Putamen (tissue), 1 donor: Measurements from ENCODE around the gene ZNF280D.
"Not testable (repeated sequence)": the region's sequence is repeated elsewhere in the genome, so short reads cannot be mapped to it uniquely, and the experiment has no call there.

Experiments used
- DNase-seq: peaks from one replicate; pipeline ENCODE4 v3.0.0-alpha.2; 2016; ENCODE audit warnings: low spot score

ZNF280D gene

GRCh38 chr15:56709502-56709901 is 23.8 kb downstream of the ZNF280D start:
- DNase-seq: not testable (repeated sequence)

- no peak for DNase-seq
These were observed 33.6 kb downstream of the ZNF280D start for GRCh38 chr15:56699743-56700142.

DNA sequence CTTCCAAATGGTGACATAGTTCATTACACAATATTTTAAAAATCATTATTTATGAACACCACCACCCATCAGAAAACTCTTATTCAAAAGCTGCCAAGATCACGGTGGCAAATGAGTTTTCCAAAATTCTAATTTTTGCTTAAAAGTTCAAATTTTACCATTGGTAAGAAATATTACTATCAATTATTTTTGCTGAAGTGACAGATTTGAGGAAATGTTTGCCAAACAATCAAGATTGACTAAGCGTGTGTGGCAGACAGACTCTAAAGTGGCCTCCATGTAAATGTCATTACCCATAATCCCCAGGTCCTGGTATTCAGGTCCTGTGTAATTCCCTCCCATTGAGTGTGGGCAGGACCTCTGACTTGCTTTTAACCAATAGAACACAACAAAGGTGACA is 35.0 kb downstream of the ZNF280D start:
- no peak for DNase-seq

DNA sequence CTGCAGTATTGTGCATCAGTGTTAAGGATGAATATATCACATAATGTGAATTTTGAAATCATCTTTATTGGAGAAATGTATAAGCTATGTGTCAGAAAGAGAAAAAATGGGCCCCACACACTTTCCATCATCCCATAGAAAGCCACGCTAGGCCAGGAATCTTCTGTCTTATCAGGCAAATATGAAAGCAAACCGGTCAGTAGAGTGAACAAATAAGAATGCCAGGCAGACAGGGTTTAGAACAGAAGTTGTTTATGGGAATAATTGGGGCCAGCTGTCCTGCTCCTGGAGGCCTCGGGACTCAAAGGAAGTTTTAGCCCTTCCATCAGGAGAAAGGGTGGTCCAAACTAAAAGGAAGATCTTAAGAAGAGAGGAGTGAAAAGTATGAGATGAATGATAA is 39.5 kb downstream of the ZNF280D start:
- no peak for DNase-seq

DNA sequence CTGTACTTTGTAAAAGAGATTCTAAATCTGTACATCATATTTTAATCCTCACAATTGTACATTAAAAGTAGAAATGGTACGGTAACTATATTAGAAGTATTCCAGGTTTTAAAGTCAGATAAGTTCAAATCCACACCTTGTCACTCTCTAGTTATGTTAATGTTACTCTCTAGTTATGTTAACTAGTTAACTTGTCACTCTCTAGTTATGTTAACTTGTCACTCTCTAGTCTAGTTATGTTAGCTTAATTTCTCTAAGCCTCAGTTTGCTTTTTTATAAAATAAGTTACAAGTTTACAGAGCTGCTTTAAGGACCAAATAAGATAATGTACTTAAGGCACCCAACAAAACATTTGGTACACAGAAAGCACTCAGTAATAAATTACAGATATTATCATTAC is 42.6 kb downstream of the ZNF280D start:
- DNase-seq: no peak

DNA sequence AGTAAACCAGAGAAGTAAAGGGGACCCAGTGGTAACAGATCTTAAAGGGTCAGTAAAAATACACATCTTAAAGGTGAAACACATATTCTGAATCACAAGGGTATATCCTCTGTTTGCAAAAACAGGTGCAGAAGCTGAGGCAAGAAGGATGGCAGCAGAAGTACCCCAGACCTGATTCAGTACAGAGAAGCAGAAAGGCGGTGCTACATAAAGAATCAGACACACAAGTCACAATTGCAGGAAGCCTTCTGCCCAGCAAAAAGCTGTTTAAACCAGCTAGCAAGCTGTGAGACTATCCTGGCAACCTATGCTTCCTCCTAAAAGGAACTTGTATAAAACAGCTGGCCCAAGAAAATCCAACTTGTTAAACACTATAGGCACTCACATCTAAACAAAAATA is 49.4 kb downstream of the ZNF280D start:
- DNase-seq: no peak

DNA sequence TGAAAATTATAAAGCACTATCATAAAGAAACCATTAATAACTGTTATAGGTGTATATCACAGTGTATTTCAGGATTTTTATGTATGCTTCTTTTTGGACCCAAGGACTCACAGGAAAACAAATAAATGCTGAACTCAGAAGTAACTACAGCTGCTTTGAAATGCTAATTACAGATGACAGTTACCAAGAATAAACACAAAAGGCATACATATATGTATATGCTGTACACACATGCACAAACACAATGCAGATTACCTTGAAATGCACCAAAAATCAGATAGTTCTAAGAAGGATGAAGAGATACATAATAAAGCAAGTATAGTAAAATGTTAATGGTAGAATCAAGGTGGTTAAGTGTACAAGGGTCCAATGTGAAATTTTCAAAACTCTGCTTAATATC is 52.2 kb downstream of the ZNF280D start:
- no peak for DNase-seq

DNA sequence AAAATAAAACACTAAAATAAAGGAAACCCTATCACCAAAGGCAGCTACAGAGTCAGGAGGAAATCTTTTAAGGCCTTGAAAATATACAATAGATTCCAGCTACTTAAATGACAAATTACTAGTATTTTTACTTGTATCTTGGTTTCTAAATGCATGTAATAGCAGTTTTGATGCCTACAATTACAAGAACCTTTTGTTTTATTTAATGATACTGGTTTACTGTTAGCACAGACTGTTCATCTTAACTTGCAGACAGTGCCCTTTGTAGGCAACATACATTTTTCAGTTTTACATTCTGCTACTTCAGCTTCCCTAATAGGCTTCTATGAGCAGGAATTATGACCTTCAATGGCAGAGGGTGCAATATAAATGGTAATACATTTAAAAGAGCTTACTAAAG is 54.1 kb downstream of the ZNF280D start:
- DNase-seq: no peak

GRCh38 chr15:56678571-56678970 is 54.7 kb downstream of the ZNF280D start:
- DNase-seq: no peak

DNA sequence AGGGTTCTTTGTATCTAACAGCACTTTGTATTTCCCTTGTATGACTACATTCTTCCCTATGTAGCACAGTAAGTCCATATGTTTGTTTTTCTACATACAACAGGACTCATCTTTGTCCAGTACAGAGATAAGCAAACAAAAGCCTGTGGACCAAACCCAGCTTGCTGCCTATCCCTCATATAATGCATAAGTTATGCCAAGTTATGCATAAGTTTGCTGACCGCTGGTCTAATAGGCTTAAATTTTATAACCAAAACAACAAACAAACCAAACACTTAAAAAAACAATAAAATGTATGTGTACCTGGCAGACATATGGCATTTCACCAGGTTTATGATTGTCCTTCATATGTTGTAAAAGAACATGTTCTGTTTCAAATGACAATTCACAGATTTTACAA is 56.0 kb downstream of the ZNF280D start:
- no peak for DNase-seq

DNA sequence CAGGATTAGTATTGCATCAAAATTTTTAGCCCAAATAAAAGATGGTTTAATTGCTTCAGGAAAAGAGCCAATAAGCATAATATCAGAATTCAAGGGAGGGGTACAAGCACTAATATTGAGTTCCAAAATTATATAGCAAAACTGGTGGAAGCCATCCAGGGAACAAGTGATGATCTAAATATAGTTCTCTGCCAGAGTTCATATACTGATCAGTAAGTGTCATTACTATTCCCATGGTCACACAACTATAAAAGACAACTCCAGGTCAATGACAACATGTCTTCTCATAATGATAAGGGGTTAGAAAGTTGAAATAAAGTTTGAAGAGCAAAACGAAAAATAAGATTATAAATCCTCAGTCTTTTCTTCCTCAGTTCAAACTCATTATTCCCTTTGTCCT is 57.4 kb downstream of the ZNF280D start:
- no peak for DNase-seq

DNA sequence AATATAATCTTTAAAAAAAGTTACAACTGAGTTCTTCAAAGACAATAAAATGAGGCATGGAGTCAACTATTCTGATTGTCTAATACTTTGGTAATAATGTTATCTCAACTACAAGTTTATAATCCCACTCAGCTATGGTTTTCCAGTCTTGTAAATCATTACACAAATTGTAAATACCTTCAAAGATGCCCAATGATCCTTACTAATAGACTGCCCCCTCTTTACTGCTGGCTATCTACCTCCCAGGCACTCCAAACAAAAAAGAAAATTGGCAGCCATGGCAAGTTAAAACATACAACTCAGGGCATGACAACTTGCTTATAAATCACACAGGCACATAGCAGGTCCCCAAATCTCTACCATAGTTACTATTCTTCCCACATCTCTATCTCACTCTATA is 58.5 kb downstream of the ZNF280D start:
- DNase-seq: no peak

GRCh38 chr15:56672721-56673120 is 60.6 kb downstream of the ZNF280D start:
- DNase-seq: no peak

GRCh38 chr15:56667517-56667916 is 65.8 kb downstream of the ZNF280D start:
- no peak for DNase-seq

GRCh38 chr15:56660943-56661342 is 72.4 kb downstream of the ZNF280D start:
- DNase-seq: no peak

- DNase-seq: no peak
These were observed 74.1 kb downstream of the ZNF280D start for GRCh38 chr15:56659197-56659596.

- DNase-seq: no peak
These were observed 78.7 kb downstream of the ZNF280D start for GRCh38 chr15:56654624-56655023.

- no peak for DNase-seq
These were observed 79.1 kb downstream of the ZNF280D start for GRCh38 chr15:56654216-56654615.

- no peak for DNase-seq
These were observed 79.5 kb downstream of the ZNF280D start for GRCh38 chr15:56653787-56654186.

DNA sequence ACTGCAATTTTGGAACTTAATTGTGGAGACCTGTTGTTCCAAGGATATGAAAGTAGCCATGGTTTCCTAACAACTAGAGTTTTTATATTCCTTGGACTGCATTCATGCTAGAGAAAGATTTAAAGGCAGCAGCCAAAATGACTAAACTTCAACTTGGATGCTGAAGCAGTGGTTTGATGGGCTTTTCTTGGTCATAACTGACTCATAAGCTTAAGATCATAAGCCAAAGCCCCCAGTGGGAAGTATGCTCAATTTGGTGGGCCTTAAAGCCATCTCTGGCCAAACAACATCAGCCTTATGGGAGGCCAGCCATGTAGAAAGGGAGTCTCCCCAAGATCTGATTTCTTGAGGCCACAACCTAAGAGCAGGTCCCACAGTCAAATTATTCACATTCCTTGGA is 80.2 kb downstream of the ZNF280D start:
- no peak for DNase-seq

GRCh38 chr15:56648311-56648710 is 85.0 kb downstream of the ZNF280D start:
- DNase-seq: no peak

GRCh38 chr15:56640549-56640948 is 92.8 kb downstream of the ZNF280D start:
- DNase-seq: no peak

- no peak for DNase-seq
These were observed 93.2 kb downstream of the ZNF280D start for GRCh38 chr15:56640127-56640526.

GRCh38 chr15:56639631-56640030 is 93.7 kb downstream of the ZNF280D start:
- DNase-seq: no peak

DNA sequence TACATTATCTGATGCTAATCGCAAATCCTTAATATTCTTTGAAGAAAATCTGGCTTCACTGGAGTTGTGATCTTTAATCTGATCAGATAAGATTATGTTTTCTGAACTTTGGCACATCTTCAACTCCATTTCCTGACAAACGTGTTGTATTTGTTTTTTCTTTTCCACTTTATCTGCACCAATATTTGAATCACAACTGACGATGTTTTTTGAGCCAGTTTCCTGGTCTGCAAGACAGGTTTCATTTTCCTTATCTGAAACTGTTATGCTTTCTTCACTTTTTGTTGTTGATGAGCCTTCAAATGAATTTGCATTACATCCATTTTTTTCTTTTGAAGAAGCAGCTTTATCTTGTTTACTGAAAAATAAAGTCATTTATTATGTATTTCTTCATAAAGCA is 101.5 kb downstream of the ZNF280D start:
- DNase-seq: no peak
